ENCODE results near the gene ZNF26.

The ZNF26 gene

GRCh38 chr12:133063556-133063955, 77.4 kb downstream of the ZNF26 start:
- DNase-seq = no peak

DNA sequence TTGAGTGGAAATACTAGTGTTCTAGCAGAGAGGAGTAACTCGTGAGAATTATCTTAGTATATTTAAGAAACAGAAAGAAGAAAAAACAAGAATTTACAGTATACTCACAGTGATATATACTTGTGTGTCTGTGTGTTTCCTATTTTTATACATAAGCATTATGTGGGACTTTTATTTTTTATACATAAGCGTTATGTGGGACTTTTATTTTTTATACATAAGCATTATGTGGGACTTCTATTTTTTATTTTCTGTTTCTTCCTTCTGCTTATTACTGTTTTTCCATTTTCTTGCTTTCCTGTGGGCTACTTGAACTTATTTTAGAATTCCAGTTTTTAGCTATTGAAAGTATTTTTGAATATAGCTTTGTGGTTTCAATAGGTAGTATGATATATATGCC, 87.7 kb downstream of the ZNF26 start:
- DNase-seq = no peak
